Myocyte (in vitro differentiated cells): ENCODE data around the gene ASPHD1. TPM values are rescaled to one million over a fixed set of nuclear protein-coding genes. Genes with fewer than 3 reads are reported as not detected.
A peak's percentile ranks its signal among the peaks of the same experiment; 100 is the strongest.
"Not testable (repeated sequence)": the region's sequence is repeated elsewhere in the genome, so short reads cannot be mapped to it uniquely, and the experiment has no call there.

Experiments used
- DNase-seq: peaks from one replicate; pipeline ENCODE4 v3.0.0-alpha.2; 2012; ENCODE audit warnings: low read depth
- total RNA-seq: library from RNA; depleted of rRNA; stranded (reverse); fragments of >200 nt; gene quantifications from 2 replicates; pipeline ENCODE4 v1.2.3, GENCODE V29; 2014

Gene ASPHD1
- total RNA-seq, 1 donor from 2014 or later = 3.9 TPM

- no peak for DNase-seq
Observed at GRCh38 chr16:29906520-29907244, 6.4 kb downstream of the ASPHD1 start.

- DNase-seq = no peak
Observed at GRCh38 chr16:29907973-29908372, 7.7 kb downstream of the ASPHD1 start.

- no peak for DNase-seq
Observed at GRCh38 chr16:29908719-29909220, 8.5 kb downstream of the ASPHD1 start.

- DNase-seq = peak; percentile 48
Observed at GRCh38 chr16:29909391-29909790, 9.1 kb downstream of the ASPHD1 start.

GRCh38 chr16:29909851-29910250 is 9.6 kb downstream of the ASPHD1 start:
- DNase-seq = not testable (repeated sequence)

- DNase-seq = no peak
Observed at GRCh38 chr16:29910819-29911675, 10.8 kb downstream of the ASPHD1 start.

- no peak for DNase-seq
Observed at GRCh38 chr16:29911676-29912010, 11.4 kb downstream of the ASPHD1 start.

GRCh38 chr16:29912087-29912486 is 11.8 kb downstream of the ASPHD1 start:
- no peak for DNase-seq

GRCh38 chr16:29913514-29913913 is 13.2 kb downstream of the ASPHD1 start:
- no peak for DNase-seq

- DNase-seq = peak; percentile 11
Observed at GRCh38 chr16:29915590-29916247, 15.4 kb downstream of the ASPHD1 start.

- no peak for DNase-seq
Observed at GRCh38 chr16:29916979-29917378, 16.7 kb downstream of the ASPHD1 start.

GRCh38 chr16:29920288-29921033 is 20.2 kb downstream of the ASPHD1 start:
- DNase-seq = no peak

GRCh38 chr16:29921034-29921385 is 20.7 kb downstream of the ASPHD1 start:
- DNase-seq = no peak

- DNase-seq = no peak
Observed at GRCh38 chr16:29922326-29922725, 22.0 kb downstream of the ASPHD1 start.

- DNase-seq = no peak
Observed at GRCh38 chr16:29922986-29923501, 22.8 kb downstream of the ASPHD1 start.

- DNase-seq = no peak
Observed at GRCh38 chr16:29925105-29925756, 24.9 kb downstream of the ASPHD1 start.

- peak; percentile 85 for DNase-seq
Observed at GRCh38 chr16:29925781-29926710, 25.8 kb downstream of the ASPHD1 start, which contains the start of gene KCTD13. TSS of gene KCTD13 (minus strand) at chr16:29926226. CDS start at chr16:29926033, 193 bp downstream.

GRCh38 chr16:29926711-29927052 is 26.4 kb downstream of the ASPHD1 start:
- DNase-seq = peak; percentile 65
